ENCODE results near the gene FOXP1.
"Not testable (repeated sequence)": the region's sequence is repeated elsewhere in the genome, so short reads cannot be mapped to it uniquely, and the experiment has no call there.

The FOXP1 gene

GRCh38 chr3:71533588-71533987 is 49.9 kb downstream of the FOXP1 start:
- in situ Hi-C loops (cut with MboI; ENCODE audit: low sequenced_read_pairs) = no loop called here

GRCh38 chr3:71532639-71533395 is 50.7 kb downstream of the FOXP1 start:
- in situ Hi-C loops (cut with MboI; ENCODE audit: low sequenced_read_pairs) = no loop called here

- in situ Hi-C loops (cut with MboI; ENCODE audit: low sequenced_read_pairs) = no loop called here
Observed at GRCh38 chr3:71530903-71531530, 52.5 kb downstream of the FOXP1 start.

GRCh38 chr3:71528816-71529215 is 54.7 kb downstream of the FOXP1 start:
- in situ Hi-C loops (cut with MboI; ENCODE audit: low sequenced_read_pairs) = no loop called here

- in situ Hi-C loops (cut with MboI; ENCODE audit: low sequenced_read_pairs) = not testable (repeated sequence)
Observed at GRCh38 chr3:71526448-71526847, 57.1 kb downstream of the FOXP1 start.

- in situ Hi-C loops (cut with MboI; ENCODE audit: low sequenced_read_pairs) = no loop called here
Observed at GRCh38 chr3:71525391-71525790, 58.1 kb downstream of the FOXP1 start.

- in situ Hi-C loops (cut with MboI; ENCODE audit: low sequenced_read_pairs) = no loop called here
Observed at GRCh38 chr3:71524672-71525071, 58.9 kb downstream of the FOXP1 start.

GRCh38 chr3:71523628-71524027 is 59.9 kb downstream of the FOXP1 start:
- in situ Hi-C loops (cut with MboI; ENCODE audit: low sequenced_read_pairs) = no loop called here

GRCh38 chr3:71521940-71522876 is 61.3 kb downstream of the FOXP1 start:
- in situ Hi-C loops (cut with MboI; ENCODE audit: low sequenced_read_pairs) = no loop called here

- in situ Hi-C loops (cut with MboI; ENCODE audit: low sequenced_read_pairs) = no loop called here
Observed at GRCh38 chr3:71521021-71521352, 62.5 kb downstream of the FOXP1 start.

- in situ Hi-C loops (cut with MboI; ENCODE audit: low sequenced_read_pairs) = no loop called here
Observed at GRCh38 chr3:71520161-71521020, 63.1 kb downstream of the FOXP1 start.

- in situ Hi-C loops (cut with MboI; ENCODE audit: low sequenced_read_pairs) = no loop called here
Observed at GRCh38 chr3:71518089-71518488, 65.4 kb downstream of the FOXP1 start.

- in situ Hi-C loops (cut with MboI; ENCODE audit: low sequenced_read_pairs) = no loop called here
Observed at GRCh38 chr3:71517271-71517791, 66.2 kb downstream of the FOXP1 start.

GRCh38 chr3:71515636-71516365 is 67.7 kb downstream of the FOXP1 start:
- in situ Hi-C loops (cut with MboI; ENCODE audit: low sequenced_read_pairs) = no loop called here

GRCh38 chr3:71514621-71515020 is 68.9 kb downstream of the FOXP1 start:
- in situ Hi-C loops (cut with MboI; ENCODE audit: low sequenced_read_pairs) = no loop called here

- in situ Hi-C loops (cut with MboI; ENCODE audit: low sequenced_read_pairs) = no loop called here
Observed at GRCh38 chr3:71513515-71513914, 70.0 kb downstream of the FOXP1 start.

GRCh38 chr3:71513081-71513480 is 70.4 kb downstream of the FOXP1 start:
- in situ Hi-C loops (cut with MboI; ENCODE audit: low sequenced_read_pairs) = no loop called here

- in situ Hi-C loops (cut with MboI; ENCODE audit: low sequenced_read_pairs) = no loop called here
Observed at GRCh38 chr3:71512544-71512943, 71.0 kb downstream of the FOXP1 start.

- in situ Hi-C loops (cut with MboI; ENCODE audit: low sequenced_read_pairs) = no loop called here
Observed at GRCh38 chr3:71512000-71512399, 71.5 kb downstream of the FOXP1 start.

GRCh38 chr3:71511446-71511845 is 72.1 kb downstream of the FOXP1 start:
- in situ Hi-C loops (cut with MboI; ENCODE audit: low sequenced_read_pairs) = no loop called here
